ENCODE data around the gene UHRF1. TPM values are rescaled to one million over a fixed set of nuclear protein-coding genes. Genes with fewer than 3 reads are reported as not detected.
A peak's percentile ranks its signal among the peaks of the same experiment; 100 is the strongest.

UHRF1 gene
- total and polyA plus RNA-seq, 2 of the 4 experiments (the other 2 are of a cell fraction): 47.4 to 57.4 TPM

- H3K27me3 ChIP-seq (ENCODE audit: control insufficient read depth, insufficient read depth, low read length): no peaks in the 10 kb centered on the region
- no peak overlapping the region for H2BK5ac ChIP-seq (ENCODE audit: low read depth, low read length, poor library complexity, severe bottlenecking)
- H3K79me1 ChIP-seq (ENCODE audit: low read depth in 1 of 2, low read length in 2 of 2): no peaks in the 10 kb centered on the region
- no peak overlapping the region for H2AK9ac ChIP-seq (replicated peaks; ENCODE audit: low read depth, low read length, poor library complexity)
- H3K4me3 ChIP-seq (ENCODE audit: insufficient read depth, low read depth, low read length): no peak overlapping the region
- no peak overlapping the region for H4K91ac ChIP-seq (ENCODE audit: insufficient read depth, low read depth, low read length)
- dilution Hi-C loops (cut with HindIII; ENCODE audit: low sequenced_read_pairs, unreplicated experiment) (no loop called here), intact Hi-C loops (cut with micrococcal nuclease) (no loop called here), in situ Hi-C loops (cut with MboI; ENCODE audit: low sequenced_read_pairs) (no loop called here)
- no peak overlapping the region for H3K18ac ChIP-seq (ENCODE audit: low read depth, low read length)
- TF ChIP-seq NFE2L2 (IDR thresholded peaks at IDR 0.05; ENCODE audit: low read depth, low read length) (no peak), RCOR1 (IDR thresholded peaks at IDR 0.05; ENCODE audit: insufficient replicate concordance, low read length) (no peak), MAFK (IDR thresholded peaks at IDR 0.05; ENCODE audit: low read depth, low read length) (no peak), ELK1 (IDR thresholded peaks at IDR 0.05; ENCODE audit: borderline replicate concordance, low read depth, low read length) (no peak), MAZ (IDR thresholded peaks at IDR 0.05; ENCODE audit: borderline replicate concordance, low read depth, low read length) (no peak), CTCF (conservative IDR thresholded peaks at IDR 0.05; ENCODE audit: low read depth, low read length) (no peak), BHLHE40 (IDR thresholded peaks at IDR 0.05; ENCODE audit: low read depth, low read length) (no peak), CEBPB (IDR thresholded peaks at IDR 0.05; ENCODE audit: low read depth, low read length) (no peak), MXI1 (IDR thresholded peaks at IDR 0.05; ENCODE audit: borderline replicate concordance, low read depth, low read length) (no peak)
- H3K27ac ChIP-seq (ENCODE audit: insufficient read depth, low read length): no peak overlapping the region
- H3K9me1 ChIP-seq (ENCODE audit: insufficient read depth, low read length): no peaks in the 10 kb centered on the region; the same call in 1 of the 2 replicates
- no peaks in the 10 kb centered on the region for H3K36me3 ChIP-seq (ENCODE audit: control insufficient read depth, insufficient read depth, low read length)
- peak overlapping the region; percentile 86 for H2AFZ ChIP-seq (replicated peaks; ENCODE audit: low read length, poor library complexity)
- no peaks in the 10 kb centered on the region for H3K9me3 ChIP-seq (ENCODE audit: control insufficient read depth, insufficient read depth, low read length)
- no peak overlapping the region for H3K56ac ChIP-seq (ENCODE audit: extremely low read depth, insufficient read depth, low read length)
- ATAC-seq (ENCODE audit: low read depth): no peak
- BruUV-seq (replicated peaks): no TSS peak
- no peaks in the 10 kb centered on the region for H4K20me1 ChIP-seq (ENCODE audit: insufficient read depth, low read length)
- CTCF ChIA-PET: no interaction called here
- H4K8ac ChIP-seq (ENCODE audit: low read depth in 2 of 2, low read length in 2 of 2): peak overlapping the region in 1 of 2 experiments; percentile 60; a peak in 1 of 4 replicates
- H3K4me2 ChIP-seq (ENCODE audit: low read depth, low read length): no peak overlapping the region
- H2AK5ac ChIP-seq (ENCODE audit: low read depth, low read length): no peak overlapping the region
- no peak overlapping the region for H3K9ac ChIP-seq (ENCODE audit: low read depth, low read length)
- POLR2A ChIA-PET (ENCODE audit: unreplicated experiment): no interaction called here
- H3K4ac ChIP-seq (ENCODE audit: low read depth, low read length): no peak overlapping the region
- DNase-seq: no peak
- WGBS, 2 experiments (ENCODE audit: extremely low coverage in 2 of 2, insufficient read length in 1 of 2): 20% methylated on average over 1 of the region's 23 CpGs; no CpG with 5 or more reads in 1 of the 2 experiments
- H3K14ac ChIP-seq (replicated peaks; ENCODE audit: low read depth, low read length): no peak overlapping the region
- no peak overlapping the region for H2BK120ac ChIP-seq (ENCODE audit: low read depth, low read length)
- no peak overlapping the region for H3K23ac ChIP-seq (ENCODE audit: low read depth, low read length)
- H2BK15ac ChIP-seq (ENCODE audit: low read depth, low read length): no peak overlapping the region
- H3K4me1 ChIP-seq (ENCODE audit: control insufficient read depth, insufficient read depth, low read length): peaks cover 4% of the 10 kb centered on the region; the same call in 1 of the 2 replicates
- H2BK20ac ChIP-seq (ENCODE audit: low read depth, low read length): no peak overlapping the region
- no peak overlapping the region for H4K5ac ChIP-seq (ENCODE audit: low read depth, low read length)
These were observed 30.8 kb upstream of the UHRF1 start for GRCh38 chr19:4878491-4878968.
